SK-N-SH (cell line): ENCODE results near the gene THBS1. TPM values are rescaled to one million over a fixed set of nuclear protein-coding genes. Genes with fewer than 3 reads are reported as not detected.

Experiments
- CTCF ChIA-PET: fragments of 300-600, 350-600 bp; formaldehyde crosslinking; extraction: SDS; loops from one replicate; lab custom pipeline; 2021; lab: Yijun Ruan, JAX
- POLR2A ChIA-PET: fragments of 350-600 bp; sonication (Branson Sonifier 250); formaldehyde crosslinking; extraction: SDS; loops from one replicate; lab custom pipeline; 2020; ENCODE audit warnings: antibody characterized with exemption, inconsistent platforms; lab: Yijun Ruan, JAX
- DNase-seq: peaks from one replicate; pipeline ENCODE4 v3.0.0; 2012
- H2AFZ ChIP-seq: fragments of 200-600 bp; sonication (generic); 2 replicates; pipeline ENCODE4 v1.8.1; 2016; ENCODE audit warnings: antibody characterized with exemption, mild to moderate bottlenecking, low read depth
- H3F3A ChIP-seq: fragments of 200-600 bp; sonication (generic); replicated peaks from 2 replicates; pipeline ENCODE3; 2016; ENCODE audit warnings: antibody characterized with exemption, mild to moderate bottlenecking; ENCODE audit not compliant: insufficient read depth
- H3K27ac ChIP-seq, 2 experiments: fragments of 200-500 bp in 1 of 2; fragments of 200-600 bp in 1 of 2; sonication (Bioruptor generic) in 1 of 2; sonication (generic), shearing (Covaris generic) in 1 of 2; 2 replicates each; pipeline versions ENCODE4 v1.5.1 to v1.6.1; 2014 to 2016; ENCODE audit warnings: low read depth in 2 of 2, inconsistent platforms in 1 of 2, low read length in 1 of 2, mild to moderate bottlenecking in 1 of 2, mixed read lengths in 1 of 2
- H3K27me3 ChIP-seq: fragments of 200-600 bp; sonication (generic), shearing (Covaris generic); 2 replicates; pipeline ENCODE4 v1.6.1; 2016; ENCODE audit warnings: mixed run types; ENCODE audit not compliant: insufficient read depth
- H3K36me3 ChIP-seq, 2 experiments: fragments of 200-500 bp in 1 of 2; fragments of 200-600 bp in 1 of 2; sonication (Bioruptor generic) in 1 of 2; sonication (generic) in 1 of 2; replicated peaks in 1 of 2; 2 replicates each; pipeline versions ENCODE3 to v1.5.1; 2014 to 2016; ENCODE audit warnings: low read length in 1 of 2, mild to moderate bottlenecking in 1 of 2; ENCODE audit not compliant: insufficient read depth in 2 of 2, control insufficient read depth in 1 of 2
- H3K4me1 ChIP-seq, 2 experiments: fragments of 200-500 bp in 1 of 2; fragments of 200-600 bp in 1 of 2; sonication (Bioruptor generic) in 1 of 2; sonication (generic), shearing (Covaris generic) in 1 of 2; 2 replicates each; pipeline versions ENCODE4 v1.5.1 to v1.6.1; 2014 to 2016; ENCODE audit warnings: low read depth in 1 of 2, low read length in 1 of 2, mixed run types in 1 of 2; ENCODE audit not compliant: insufficient read depth in 2 of 2, control insufficient read depth in 1 of 2
- H3K4me2 ChIP-seq: fragments of 200-600 bp; sonication (generic), shearing (Covaris generic); 2 replicates; pipeline ENCODE4 v1.6.1; 2017; ENCODE audit warnings: mixed run types
- H3K4me3 ChIP-seq, 2 experiments: fragments of 200-500 bp in 1 of 2; fragments of 200-600 bp in 1 of 2; sonication (Bioruptor generic) in 1 of 2; sonication (generic), shearing (Covaris generic) in 1 of 2; 2 replicates each; pipeline versions ENCODE4 v1.5.1 to v1.8.1; 2014 to 2016; ENCODE audit warnings: low read depth in 2 of 2, inconsistent platforms in 1 of 2, low read length in 1 of 2, mild to moderate bottlenecking in 1 of 2, mixed read lengths in 1 of 2, moderate library complexity in 1 of 2
- H3K79me2 ChIP-seq: fragments of 200-600 bp; sonication (generic); 2 replicates; pipeline ENCODE4 v1.8.1; 2017; ENCODE audit warnings: mild to moderate bottlenecking; ENCODE audit not compliant: insufficient read depth
- H3K9ac ChIP-seq: fragments of 200-600 bp; sonication (generic); 2 replicates; pipeline ENCODE4 v1.6.1; 2017; ENCODE audit warnings: mixed run types
- H3K9me2 ChIP-seq: fragments of 200-600 bp; sonication (generic); 2 replicates; pipeline ENCODE4 v1.6.1; 2017; ENCODE audit warnings: mixed run types
- H3K9me3 ChIP-seq: fragments of 200-600 bp; sonication (generic); 2 replicates; pipeline ENCODE4 v1.6.1; 2017; ENCODE audit warnings: mixed run types, mild to moderate bottlenecking, moderate library complexity
- H4K20me1 ChIP-seq: fragments of 200-600 bp; sonication (generic); 2 replicates; pipeline ENCODE4 v1.6.1; 2017; ENCODE audit warnings: mild to moderate bottlenecking, mixed run types; ENCODE audit not compliant: insufficient read depth
- CHD2 ChIP-seq: fragments of 150-350 bp; IDR thresholded peaks from 2 replicates; pipeline ENCODE4 v1.6.1; 2018; ENCODE audit warnings: low read length; ENCODE audit not compliant: partially characterized antibody
- CTCF ChIP-seq: fragments of 200-600 bp; sonication (generic); IDR thresholded peaks from 2 replicates; pipeline ENCODE4 v1.6.1; 2017; ENCODE audit warnings: antibody characterized with exemption, mild to moderate bottlenecking, moderate library complexity
- FOSL2 ChIP-seq: IDR thresholded peaks from 2 replicates; pipeline ENCODE4 v1.4.0; 2012; ENCODE audit warnings: low read depth, mild to moderate bottlenecking, moderate library complexity, borderline replicate concordance
- FOXJ3 ChIP-seq: sonication (generic); formaldehyde crosslinking; IDR thresholded peaks from 2 replicates; pipeline ENCODE4 v1.5.1; 2020; ENCODE audit warnings: mild to moderate bottlenecking, missing genetic modification reagents
- FOXM1 ChIP-seq: IDR thresholded peaks from 2 replicates; pipeline ENCODE4 v1.4.0; 2012; ENCODE audit warnings: low read depth, mild to moderate bottlenecking
- GABPA ChIP-seq: IDR thresholded peaks from 2 replicates; pipeline ENCODE4 v1.4.0; 2012; ENCODE audit warnings: low read depth, mild to moderate bottlenecking
- MEF2A ChIP-seq: IDR thresholded peaks from 2 replicates; pipeline ENCODE4 v1.4.0; 2012; ENCODE audit warnings: low read depth, borderline replicate concordance
- NRF1 ChIP-seq: IDR thresholded peaks from 2 replicates; pipeline ENCODE4 v1.6.1; 2012; ENCODE audit warnings: low read depth, mild to moderate bottlenecking, low read length
- POLR2AphosphoS5 ChIP-seq: IDR thresholded peaks from 2 replicates; pipeline ENCODE4 v1.6.1; 2012; ENCODE audit warnings: low read depth, low read length
- RAD21 ChIP-seq: IDR thresholded peaks from 2 replicates; pipeline ENCODE4 v1.6.1; 2012; ENCODE audit warnings: mild to moderate bottlenecking, low read length
- RCOR1 ChIP-seq: fragments of 150-350 bp; IDR thresholded peaks from 2 replicates; pipeline ENCODE4 v1.6.1; 2017; ENCODE audit warnings: antibody characterized with exemption, low read length
- REST ChIP-seq: IDR thresholded peaks from 2 replicates; pipeline ENCODE4 v1.6.1; 2012; ENCODE audit warnings: mild to moderate bottlenecking, low read depth, low read length, moderate library complexity
- TAF1 ChIP-seq: IDR thresholded peaks from 2 replicates; pipeline ENCODE4 v1.6.1; 2012; ENCODE audit warnings: low read depth, mild to moderate bottlenecking, low read length, moderate library complexity, borderline replicate concordance
- TCF12 ChIP-seq: IDR thresholded peaks from 2 replicates; pipeline ENCODE4 v1.4.0; 2012
- WGBS: methylation state at CpG from one replicate; pipeline ENCODE4 v1.1.6; 2017; ENCODE audit warnings: low lambda C conversion rate; 5-methylcytosine and 5-hydroxymethylcytosine counted together
- polyA plus RNA-seq, 3 experiments: library from polyadenylated mRNA; depleted of rRNA; stranded (reverse); fragments of >200 nt; gene quantifications; 2 replicates each; pipeline ENCODE4 v1.2.3, GENCODE V29; 2012

The THBS1 gene
- polyA plus RNA-seq, 1 of the 3 experiments (the other 2 are of a cell fraction): 117 TPM

GRCh38 chr15:39623529-39623931 is 42.7 kb downstream of the THBS1 start:
- Histone ChIP-seq H3K36me3 (no peaks in the 10 kb centered on the region), H4K20me1 (no peaks in the 10 kb centered on the region), H3F3A (no peaks in the 10 kb centered on the region), H3K4me3 (no peak overlapping the region), H2AFZ (no peak overlapping the region), H3K27ac (no peak overlapping the region), H3K9me2 (no peaks in the 10 kb centered on the region), H3K4me2 (no peak overlapping the region), H3K4me1 (peaks cover 0 to 10% of the 10 kb centered on the region in 2 experiments; a peak in 2 of 4 replicates), H3K79me2 (no peaks in the 10 kb centered on the region), H3K9me3 (no peaks in the 10 kb centered on the region), H3K27me3 (no peaks in the 10 kb centered on the region), H3K9ac (no peak overlapping the region)
- TF ChIP-seq CTCF (no peak), MEF2A (no peak), RCOR1 (no peak), REST (no peak), RAD21 (no peak), FOXM1 (no peak), TAF1 (no peak), FOXJ3 (CRISPR knock-in tag) (no peak), GABPA (no peak), CHD2 (no peak), POLR2AphosphoS5 (no peak), TCF12 (no peak), FOSL2 (no peak), NRF1 (no peak)
- ChIA-PET CTCF (interaction anchor here (1.0 to 3.0 kb wide), 4 partner anchors 12 to 133 kb away, joined by 3 to 10 read pairs (median 8); partner anchors contain the start of gene THBS1), POLR2A (no interaction called here)
- WGBS: 91% methylated on average over 4 of the region's 4 CpGs
- DNase-seq: no peak
